Kidney (tissue), 14 donors: ENCODE data around the gene LRRC63. TPM values are rescaled to one million over a fixed set of nuclear protein-coding genes. Genes with fewer than 3 reads are reported as not detected.

Source experiments
- DNase-seq, 5 donors: peaks; one replicate each; pipeline ENCODE4 v3.0.0-alpha.2; 2013 to 2020
- FAIRE-seq: peaks from 2 replicates; lab custom pipeline; 2012; peaks lifted over from hg19 to GRCh38; lab: Jason Lieb, UNC
- H3K27ac ChIP-seq, 2 donors: one replicate each; pipeline ENCODE4 v1.7.0; 2013; ENCODE audit warnings: low read depth in 2 of 2, low read length in 2 of 2, inconsistent platforms in 1 of 2
- H3K27me3 ChIP-seq: one replicate; pipeline ENCODE4 v1.7.1; 2013; ENCODE audit warnings: low read length, inconsistent platforms; ENCODE audit not compliant: control insufficient read depth, insufficient read depth
- H3K36me3 ChIP-seq, 3 donors: one replicate each; pipeline versions ENCODE4 v1.7.0 to v1.7.1; 2013; ENCODE audit warnings: low read length in 3 of 3, control low read depth in 1 of 3, inconsistent platforms in 1 of 3; ENCODE audit not compliant: insufficient read depth in 3 of 3, control insufficient read depth in 2 of 3
- H3K4me1 ChIP-seq, 3 donors: one replicate each; pipeline versions ENCODE4 v1.7.0 to v1.7.1; 2013; ENCODE audit warnings: low read length in 3 of 3, inconsistent platforms in 1 of 3, low read depth in 1 of 3; ENCODE audit not compliant: control insufficient read depth in 2 of 3, insufficient read depth in 2 of 3
- H3K4me3 ChIP-seq, 3 donors: one replicate each; pipeline versions ENCODE4 v1.7.0 to v1.8.1; 2013; ENCODE audit warnings: low read length in 3 of 3, control low read depth in 1 of 3, inconsistent platforms in 1 of 3
- H3K9ac ChIP-seq, 3 donors: one replicate each; pipeline versions ENCODE4 v1.7.0 to v1.7.1; 2013; ENCODE audit warnings: low read length in 3 of 3, control low read depth in 1 of 3, inconsistent platforms in 1 of 3
- H3K9me3 ChIP-seq, 3 donors: one replicate each; pipeline versions ENCODE4 v1.7.0 to v1.7.1; 2013; ENCODE audit warnings: low read length in 3 of 3, control low read depth in 1 of 3, inconsistent platforms in 1 of 3; ENCODE audit not compliant: control insufficient read depth in 2 of 3, insufficient read depth in 1 of 3
- CTCF ChIP-seq: IDR thresholded peaks from 3 replicates; pipeline ENCODE4 v1.5.1; 2012; ENCODE audit warnings: mild to moderate bottlenecking, moderate library complexity, borderline replicate concordance; ENCODE audit not compliant: insufficient read depth; ENCODE audit errors: extremely low read depth
- intact Hi-C: fragments of 100-400 bp; cut with DNase I; formaldehyde crosslinking; loops from one replicate; pipeline ENCODE4 v1.11.1; 2022
- polyA plus RNA-seq: library from polyadenylated mRNA; stranded (reverse); fragments of 350-450 nt; fragmentation: Illumina TruSeq; extraction: RNeasy Lipid Tissue Mini Kit (QIAGEN cat#74804); gene quantifications from one replicate; pipeline ENCODE4 v1.2.3, GENCODE V29; 2014; ENCODE audit warnings: low read depth, low replicate concordance; ENCODE audit not compliant: insufficient read depth
- total RNA-seq: library from RNA; stranded (reverse); fragmentation: NEBNext Ultra II Directional; extraction: Animal tissue kit (Norgen Biotek cat#: 25700); gene quantifications from one replicate; pipeline ENCODE4 v1.2.1, GENCODE V29; 2021
- donor health status: control.
- donor health status: control.
- donor health status: control.
- donor health status: control.
- donor health status: control.
- donor health status: DM: yes; HTN: yes; CAD: no.
- donor health status: Normal renal cell carcinoma (clear cell type).

Gene LRRC63
- total and polyA plus RNA-seq, 2 donors from 2014 or later: 0.17 to 0.31 TPM

DNA sequence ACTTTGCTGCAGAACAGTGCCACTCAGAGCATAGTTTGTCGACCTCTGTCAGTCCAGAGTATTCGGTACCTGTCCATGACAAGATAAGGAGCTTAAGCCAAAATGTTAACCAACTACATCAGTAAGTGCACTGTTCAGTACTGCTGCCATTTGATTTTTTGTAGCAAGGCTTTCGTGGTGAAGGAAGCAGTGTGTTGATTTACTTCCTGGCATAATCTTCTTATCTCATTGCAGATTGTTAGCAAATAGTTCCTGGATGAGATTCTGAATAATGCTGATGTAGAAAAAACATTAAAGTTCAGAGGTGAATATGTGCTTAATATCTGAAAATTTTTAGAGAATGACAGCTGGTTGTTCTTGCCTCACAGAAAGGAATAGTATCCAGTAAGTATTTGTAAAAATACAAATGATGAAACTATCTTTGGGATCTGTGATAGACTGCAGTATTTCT, 85.7 kb downstream of the LRRC63 start:
- Histone ChIP-seq H3K9ac (no peak overlapping the region), H3K4me3 (no peak overlapping the region), H3K36me3 (no peaks in the 10 kb centered on the region), H3K27me3 (no peaks in the 10 kb centered on the region), H3K27ac (no peak overlapping the region), H3K4me1 (peaks cover 0 to 7% (median 0%) of the 10 kb centered on the region in 3 donors), H3K9me3 (no peaks in the 10 kb centered on the region)
- TF ChIP-seq CTCF: no peak
- FAIRE-seq (no peak), DNase-seq (no peak)
- intact Hi-C loops: no loop called here

DNA sequence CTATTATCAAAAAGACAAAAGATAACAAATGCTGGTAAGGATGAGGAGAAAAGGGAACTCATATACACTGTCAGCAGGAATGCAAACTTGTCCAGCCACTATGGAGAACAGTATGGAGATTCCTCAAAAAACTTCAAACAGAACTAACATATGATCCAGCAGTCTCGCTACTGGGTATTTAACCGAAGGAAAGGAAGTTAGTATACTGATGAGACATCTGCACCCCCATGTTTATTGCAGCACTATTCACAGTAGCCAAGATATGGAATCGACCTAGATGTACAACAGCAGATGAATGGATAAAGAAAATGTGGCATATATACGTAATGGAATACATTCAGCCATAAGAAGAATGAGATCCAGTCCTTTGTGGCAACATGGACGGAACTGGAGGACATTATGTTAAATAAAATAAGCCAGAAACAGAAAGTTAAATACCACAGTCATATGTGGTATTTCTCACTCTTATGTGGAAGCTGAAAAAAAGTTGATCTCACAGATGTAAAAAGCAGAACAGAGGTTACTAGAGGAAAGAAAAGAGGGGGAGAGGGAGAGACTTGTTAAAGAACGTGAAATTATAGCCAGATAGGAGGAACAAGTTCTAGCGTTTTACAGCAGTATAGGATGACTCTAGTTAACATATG, 92.1 kb downstream of the LRRC63 start:
- Histone ChIP-seq H3K27me3 (no peaks in the 10 kb centered on the region), H3K27ac (no peak overlapping the region), H3K9me3 (no peaks in the 10 kb centered on the region), H3K4me1 (no peaks in the 10 kb centered on the region), H3K36me3 (no peaks in the 10 kb centered on the region), H3K4me3 (no peak overlapping the region), H3K9ac (no peak overlapping the region)
- no peak for DNase-seq
- no peak for FAIRE-seq
- TF ChIP-seq CTCF: no peak
- intact Hi-C loops: no loop called here

DNA sequence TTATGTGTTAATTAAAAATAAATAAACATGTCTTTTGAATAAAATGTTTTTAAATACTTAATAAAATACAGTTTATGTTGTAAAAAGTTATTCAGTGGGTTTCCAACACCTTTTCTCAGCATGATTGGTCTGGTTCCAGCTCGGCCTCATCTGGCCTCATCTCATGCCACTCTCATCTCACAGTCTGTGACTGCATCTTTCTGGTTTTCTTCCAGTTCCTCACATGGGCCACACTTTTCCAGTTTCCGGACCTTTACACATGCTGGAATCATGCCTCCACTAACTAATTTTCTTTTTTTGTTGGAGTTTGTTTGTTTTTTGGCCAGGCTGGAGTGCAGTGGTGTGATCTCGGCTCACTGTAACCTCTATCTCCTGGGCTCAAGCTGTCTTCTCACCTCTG, 92.8 kb downstream of the LRRC63 start:
- DNase-seq: no peak
- intact Hi-C loops: no loop called here
- no peak overlapping the region for H3K27ac ChIP-seq

More for the DNA sequence above, 92.8 kb downstream of the LRRC63 start:
- Histone ChIP-seq H3K27me3 (no peaks in the 10 kb centered on the region), H3K4me3 (no peak overlapping the region), H3K9me3 (no peaks in the 10 kb centered on the region), H3K36me3 (no peaks in the 10 kb centered on the region), H3K4me1 (no peaks in the 10 kb centered on the region), H3K9ac (no peak overlapping the region)
- TF ChIP-seq CTCF: no peak
- no peak for FAIRE-seq
